Subcutaneous abdominal adipose tissue (tissue), 5 donors: ENCODE data around the gene FRG2.
"Not testable (repeated sequence)": the region's sequence is repeated elsewhere in the genome, so short reads cannot be mapped to it uniquely, and the experiment has no call there.

Source experiments
- H3K27ac ChIP-seq: one replicate; pipeline ENCODE4 v1.7.0; 2013; ENCODE audit warnings: low read depth, mild to moderate bottlenecking, inconsistent platforms, low read length, moderate library complexity
- H3K27me3 ChIP-seq, 5 donors: one replicate each; pipeline ENCODE4 v1.7.0; 2013; ENCODE audit warnings: low read length in 5 of 5, inconsistent platforms in 1 of 5; ENCODE audit not compliant: control insufficient read depth in 5 of 5, insufficient read depth in 4 of 5
- H3K36me3 ChIP-seq, 5 donors: one replicate each; pipeline ENCODE4 v1.7.0; 2013; ENCODE audit warnings: low read length in 5 of 5; ENCODE audit not compliant: control insufficient read depth in 5 of 5, insufficient read depth in 5 of 5
- H3K4me1 ChIP-seq, 5 donors: one replicate each; pipeline ENCODE4 v1.7.0; 2013; ENCODE audit warnings: low read length in 5 of 5, mild to moderate bottlenecking in 3 of 5, moderate library complexity in 1 of 5; ENCODE audit not compliant: control insufficient read depth in 5 of 5, insufficient read depth in 5 of 5
- H3K4me3 ChIP-seq, 5 donors: one replicate each; pipeline ENCODE4 v1.7.0; 2013; ENCODE audit warnings: low read length in 5 of 5, low read depth in 1 of 5
- H3K9ac ChIP-seq, 5 donors: one replicate each; pipeline ENCODE4 v1.7.0; 2013; ENCODE audit warnings: low read length in 5 of 5, mild to moderate bottlenecking in 4 of 5, moderate library complexity in 3 of 5
- H3K9me3 ChIP-seq, 5 donors: one replicate each; pipeline ENCODE4 v1.7.0; 2013; ENCODE audit warnings: low read length in 5 of 5; ENCODE audit not compliant: control insufficient read depth in 5 of 5
- donor health status: healthy.
- donor health status: healthy.
- donor health status: healthy.
- donor health status: healthy.
- donor health status: healthy.

Gene FRG2

DNA sequence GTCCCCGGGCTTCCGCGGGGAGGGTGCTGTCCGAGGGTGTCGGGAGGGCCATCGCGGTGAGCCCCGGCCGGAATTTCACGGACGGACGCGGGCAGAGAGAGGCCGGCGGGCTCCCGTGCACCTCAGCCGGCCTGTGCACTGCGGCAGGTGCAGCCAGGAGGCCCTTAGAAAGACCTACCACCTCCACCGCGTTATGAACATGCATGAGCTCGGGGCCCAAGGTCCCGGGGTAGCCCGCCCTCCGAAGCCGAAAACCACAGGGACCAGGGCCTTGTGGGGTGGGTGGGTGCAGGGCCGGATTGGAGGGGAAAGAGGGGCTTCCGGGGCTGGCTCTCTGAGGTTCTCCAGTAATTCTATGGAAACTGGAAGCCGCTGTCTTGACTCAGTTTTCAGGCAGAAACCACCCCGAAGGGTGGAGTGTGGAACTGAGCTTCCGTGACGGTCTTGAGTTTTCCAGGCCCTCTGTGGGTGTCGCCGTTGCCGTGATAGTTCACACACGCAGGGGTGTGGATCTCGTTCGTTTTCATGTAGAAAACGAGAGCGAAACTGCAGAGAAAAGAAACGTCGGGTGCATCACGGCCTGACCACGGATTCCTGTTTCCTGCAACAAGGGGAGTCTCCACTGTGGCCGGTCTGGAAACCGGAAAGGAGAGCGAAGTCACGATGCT is 4.3 kb downstream of the FRG2 start:
- not testable (repeated sequence) for H3K9ac ChIP-seq, H3K9me3 ChIP-seq, H3K27ac ChIP-seq, H3K36me3 ChIP-seq
- peak overlapping the region in 2 of 5 donors; percentile 36 to 39 for H3K4me3 ChIP-seq
- peaks cover 0 to 26% (median 17%) of the 10 kb centered on the region in 5 donors for H3K4me1 ChIP-seq
- peaks cover 18 to 32% (median 30%) of the 10 kb centered on the region in 5 donors for H3K27me3 ChIP-seq

DNA sequence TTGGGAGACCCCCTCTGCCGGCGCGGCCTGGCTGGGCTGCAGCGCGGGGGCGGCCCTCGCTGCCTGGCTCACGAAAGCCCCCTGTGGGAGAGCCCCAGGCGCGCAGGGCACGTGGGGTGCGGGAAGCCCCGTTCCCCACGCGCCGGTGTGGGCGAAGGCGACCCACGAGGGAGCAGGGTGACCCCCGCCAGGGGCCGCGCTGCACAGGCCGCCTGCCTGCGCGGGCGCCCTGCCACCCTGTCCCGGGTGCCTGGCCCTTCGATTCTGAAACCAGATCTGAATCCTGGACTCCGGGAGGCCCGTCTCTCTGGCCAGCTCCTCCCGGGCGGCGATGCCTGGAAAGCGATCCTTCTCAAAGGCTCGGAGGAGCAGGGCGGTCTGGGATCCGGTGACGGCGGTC is 5.1 kb downstream of the FRG2 start:
- not testable (repeated sequence) for H3K9me3 ChIP-seq, H3K36me3 ChIP-seq, H3K4me3 ChIP-seq, H3K9ac ChIP-seq, H3K27ac ChIP-seq
- Histone ChIP-seq H3K4me1 (peaks cover 0 to 32% (median 21%) of the 10 kb centered on the region in 5 donors), H3K27me3 (peaks cover 22 to 40% (median 37%) of the 10 kb centered on the region in 5 donors)

DNA sequence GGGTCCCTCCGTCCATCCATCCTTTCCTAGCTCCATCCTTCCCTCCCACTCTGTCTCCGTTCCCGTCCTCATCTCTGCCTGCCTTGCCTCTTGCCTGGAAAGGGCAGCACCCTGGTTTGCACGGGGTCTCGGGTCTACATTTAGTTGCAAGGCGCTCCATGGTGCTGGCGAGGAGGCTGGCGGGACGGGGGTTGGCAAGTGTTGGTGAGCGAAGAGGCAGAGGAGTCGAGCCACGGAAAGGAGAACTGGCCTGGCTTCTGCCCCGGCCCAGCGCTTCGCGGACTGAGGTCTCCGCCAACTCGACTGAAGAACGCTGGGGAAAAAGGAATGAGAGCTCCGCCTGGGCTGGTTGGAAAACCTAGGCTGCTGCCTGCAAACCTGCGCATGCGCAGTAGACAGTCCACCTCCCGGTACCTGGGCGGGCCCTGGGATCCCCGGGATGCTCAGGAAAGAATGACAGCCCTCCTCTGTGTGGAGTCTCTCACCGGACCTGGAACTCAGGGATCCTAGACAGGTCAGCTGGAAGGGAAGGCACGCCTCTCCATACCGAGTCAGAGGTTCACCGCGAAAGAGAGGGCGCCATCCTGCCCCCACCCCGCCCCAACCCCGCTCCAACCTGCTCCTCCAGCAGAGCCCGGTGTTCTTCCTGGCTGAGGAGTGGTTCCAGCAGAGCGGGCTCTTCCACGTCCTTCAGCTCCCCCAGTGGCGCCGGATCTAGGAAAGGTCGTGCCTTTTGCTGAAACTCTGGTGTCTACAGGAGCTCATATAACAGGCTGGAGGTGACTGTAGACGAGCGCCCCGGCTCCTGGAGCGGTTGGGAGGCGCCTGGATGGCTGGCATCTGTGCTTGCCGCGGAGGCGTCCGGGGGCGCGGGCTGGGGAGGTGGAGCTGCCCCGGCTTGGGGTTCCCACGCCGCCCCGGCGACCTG is 6.0 kb downstream of the FRG2 start:
- Histone ChIP-seq H3K27ac (no peak overlapping the region), H3K9me3 (peaks cover 0 to 3% (median 0%) of the 10 kb centered on the region in 5 donors), H3K27me3 (peaks cover 28 to 49% (median 45%) of the 10 kb centered on the region in 5 donors), H3K4me3 (peak overlapping the region in 3 of 5 donors; percentile 3 to 18 (median 6)), H3K4me1 (peaks cover 0 to 34% (median 21%) of the 10 kb centered on the region in 5 donors), H3K9ac (no peak overlapping the region), H3K36me3 (no peaks in the 10 kb centered on the region)

DNA sequence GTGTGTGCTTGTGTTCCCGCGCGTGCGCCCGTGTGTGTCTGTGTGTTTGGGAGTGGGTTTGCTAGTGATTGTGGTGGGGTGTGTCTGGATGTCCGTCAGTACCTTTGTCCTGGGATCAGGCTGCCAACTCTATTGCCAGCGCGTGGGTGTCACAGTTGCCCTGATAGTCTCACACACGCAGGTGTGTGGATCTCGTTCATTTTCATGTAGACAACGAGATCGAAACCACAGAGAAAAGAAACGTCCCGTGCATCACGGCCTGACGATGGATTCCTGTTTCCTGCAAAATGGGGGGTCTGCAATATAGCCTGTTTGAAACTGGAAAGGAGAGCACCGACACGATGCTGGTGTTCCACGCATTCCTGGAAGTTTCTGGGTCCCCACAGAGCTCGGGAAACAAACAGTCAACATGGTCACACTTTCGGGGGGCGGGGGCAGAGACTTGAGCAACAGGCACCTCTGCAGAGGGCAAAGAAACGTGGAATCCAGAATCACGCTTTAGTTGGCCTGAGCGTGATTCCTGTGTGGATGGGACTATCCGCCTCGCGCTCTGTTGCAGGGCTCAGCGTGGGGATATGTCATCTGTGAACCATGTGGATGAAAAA is 7.1 kb downstream of the FRG2 start:
- Histone ChIP-seq H3K4me1 (peaks cover 0 to 43% (median 23%) of the 10 kb centered on the region in 5 donors), H3K27me3 (peaks cover 28 to 60% (median 55%) of the 10 kb centered on the region in 5 donors)
- H3K9ac ChIP-seq, H3K4me3 ChIP-seq, H3K27ac ChIP-seq, H3K36me3 ChIP-seq, H3K9me3 ChIP-seq: not testable (repeated sequence)

DNA sequence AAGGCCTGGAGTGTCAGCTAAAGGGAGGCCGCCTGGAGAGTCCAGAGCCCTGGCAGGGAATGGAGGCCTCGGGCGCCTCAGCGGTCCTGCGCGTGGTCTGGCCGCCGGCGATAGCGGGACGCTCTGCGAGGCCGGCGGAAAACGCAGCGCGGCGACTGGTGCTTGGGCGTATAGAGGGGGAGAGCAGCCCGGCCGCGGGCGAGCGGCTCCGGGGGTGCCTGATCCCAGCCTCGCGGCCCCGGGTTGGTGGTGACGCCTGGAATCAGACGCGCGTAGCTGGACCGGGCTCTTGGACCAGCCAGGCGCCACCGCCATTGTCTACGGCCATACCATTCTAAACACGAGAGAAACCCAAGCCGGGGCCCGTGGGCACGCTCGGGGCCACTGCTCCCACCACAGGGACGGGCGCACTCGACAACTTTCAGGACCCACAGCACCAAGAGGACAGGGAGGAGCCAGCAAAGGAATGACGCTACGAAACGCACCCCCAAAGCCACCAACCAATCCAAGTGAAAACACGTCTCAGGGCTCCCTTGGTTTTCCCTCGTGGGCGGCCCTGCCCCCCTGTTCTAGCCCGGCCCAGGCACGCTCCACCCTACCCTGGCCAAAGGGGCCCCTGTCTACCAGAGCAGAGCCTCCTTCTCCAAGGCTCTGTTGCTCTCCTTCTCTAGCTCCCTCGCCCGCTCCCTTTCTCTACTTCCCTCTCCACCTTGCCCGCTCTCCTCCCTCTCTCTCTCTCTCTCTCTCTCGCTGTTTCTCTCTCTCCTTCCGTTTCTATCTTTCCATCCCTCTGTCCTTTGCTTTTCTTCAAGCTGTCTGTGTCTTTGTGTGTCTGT is 7.8 kb downstream of the FRG2 start:
- H3K9me3 ChIP-seq, result peaks cover 0 to 3% (median 0%) of the 10 kb centered on the region in 5 donors
- H3K36me3 ChIP-seq, result no peaks in the 10 kb centered on the region
- no peak overlapping the region for H3K27ac ChIP-seq
- peaks cover 28 to 62% (median 57%) of the 10 kb centered on the region in 5 donors for H3K27me3 ChIP-seq
- no peak overlapping the region for H3K4me3 ChIP-seq
- H3K4me1 ChIP-seq, result peaks cover 0 to 44% (median 26%) of the 10 kb centered on the region in 5 donors
- H3K9ac ChIP-seq, result no peak overlapping the region

DNA sequence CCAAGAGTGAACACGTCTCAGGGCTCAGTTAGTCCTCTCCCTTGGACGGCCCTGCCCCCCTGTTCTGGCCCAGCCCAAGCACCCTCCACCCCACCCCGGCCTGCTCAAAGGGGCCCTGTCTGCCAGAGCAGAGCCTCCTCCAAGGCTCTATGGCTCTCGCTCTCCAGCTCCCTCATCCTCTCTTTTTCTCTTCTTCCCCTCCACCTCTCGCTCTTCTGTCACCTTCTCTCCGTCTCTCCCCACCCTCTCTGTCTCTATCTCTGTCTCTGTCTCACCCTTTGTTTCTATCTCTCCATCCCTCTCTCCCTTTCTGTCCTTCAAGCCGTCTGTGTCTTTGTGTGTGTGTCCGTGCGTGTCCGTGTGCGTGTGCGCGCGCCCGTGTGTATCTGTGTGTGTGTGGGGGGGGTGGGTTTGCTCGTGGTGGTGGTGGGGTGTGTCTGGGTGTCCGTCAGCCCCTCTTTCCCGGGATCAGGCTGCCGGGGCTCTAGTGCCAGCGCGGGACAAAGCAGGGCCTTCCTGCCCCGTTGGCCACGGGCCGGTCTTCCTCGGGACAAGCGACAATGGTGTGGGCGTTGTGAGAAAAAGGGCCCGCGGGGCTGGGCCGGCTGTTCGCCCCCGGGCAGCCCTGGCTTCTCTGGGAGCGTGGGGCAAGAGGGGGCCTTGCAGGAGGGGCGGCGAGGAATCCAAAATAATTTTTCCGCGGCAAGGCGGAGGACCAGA is 8.7 kb downstream of the FRG2 start:
- Histone ChIP-seq H3K27me3 (peaks cover 28 to 60% (median 57%) of the 10 kb centered on the region in 5 donors), H3K4me3 (no peak overlapping the region), H3K9ac (no peak overlapping the region), H3K36me3 (no peaks in the 10 kb centered on the region), H3K9me3 (peaks cover 0 to 3% (median 0%) of the 10 kb centered on the region in 5 donors), H3K27ac (no peak overlapping the region), H3K4me1 (peaks cover 0 to 44% (median 26%) of the 10 kb centered on the region in 5 donors)

DNA sequence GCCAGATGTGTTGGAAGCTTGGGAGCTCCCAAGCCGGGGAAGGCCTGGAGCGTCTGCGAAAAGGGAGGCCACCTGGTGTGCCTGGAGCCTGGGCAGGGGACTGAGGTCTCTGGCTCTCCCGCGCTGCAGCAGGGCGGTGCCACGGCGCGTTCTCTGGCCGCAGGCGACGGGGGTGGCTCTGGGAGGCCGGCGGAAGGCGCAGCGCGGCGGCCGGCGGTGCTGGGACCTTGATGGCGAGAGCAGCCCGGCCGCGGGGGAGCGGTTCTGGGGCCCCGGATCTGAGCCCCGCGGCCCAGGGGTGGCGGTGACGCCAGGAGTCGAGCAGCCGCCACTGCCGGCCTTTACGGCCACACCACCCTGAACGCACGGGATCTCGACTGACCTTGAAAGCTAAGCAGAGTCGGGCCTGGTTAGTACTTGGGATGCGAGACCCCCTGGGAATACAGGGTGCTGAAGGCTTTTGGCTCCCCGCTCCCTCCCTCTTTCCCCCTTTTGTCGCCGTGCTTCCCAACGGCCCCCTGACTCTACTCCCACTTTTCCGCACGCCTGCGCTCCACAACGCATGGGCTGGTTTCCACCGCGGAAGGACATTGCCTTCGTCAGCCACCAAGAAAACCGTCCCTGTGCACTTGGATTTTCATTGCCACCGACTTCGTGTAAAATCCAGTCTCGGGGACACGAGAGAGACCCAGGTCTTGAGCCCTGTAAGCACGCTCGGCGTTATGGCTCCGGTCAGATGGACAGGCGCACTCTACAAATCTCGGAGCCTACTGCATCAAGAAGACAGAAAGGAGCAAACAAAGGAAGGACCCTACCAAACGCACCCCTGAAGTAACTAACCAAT is 9.5 kb downstream of the FRG2 start:
- Histone ChIP-seq H3K4me1 (peaks cover 0 to 41% (median 23%) of the 10 kb centered on the region in 5 donors), H3K4me3 (no peak overlapping the region), H3K36me3 (no peaks in the 10 kb centered on the region), H3K9me3 (peaks cover 0 to 2% (median 0%) of the 10 kb centered on the region in 5 donors), H3K9ac (no peak overlapping the region), H3K27me3 (peaks cover 28 to 63% (median 57%) of the 10 kb centered on the region in 5 donors), H3K27ac (no peak overlapping the region)

DNA sequence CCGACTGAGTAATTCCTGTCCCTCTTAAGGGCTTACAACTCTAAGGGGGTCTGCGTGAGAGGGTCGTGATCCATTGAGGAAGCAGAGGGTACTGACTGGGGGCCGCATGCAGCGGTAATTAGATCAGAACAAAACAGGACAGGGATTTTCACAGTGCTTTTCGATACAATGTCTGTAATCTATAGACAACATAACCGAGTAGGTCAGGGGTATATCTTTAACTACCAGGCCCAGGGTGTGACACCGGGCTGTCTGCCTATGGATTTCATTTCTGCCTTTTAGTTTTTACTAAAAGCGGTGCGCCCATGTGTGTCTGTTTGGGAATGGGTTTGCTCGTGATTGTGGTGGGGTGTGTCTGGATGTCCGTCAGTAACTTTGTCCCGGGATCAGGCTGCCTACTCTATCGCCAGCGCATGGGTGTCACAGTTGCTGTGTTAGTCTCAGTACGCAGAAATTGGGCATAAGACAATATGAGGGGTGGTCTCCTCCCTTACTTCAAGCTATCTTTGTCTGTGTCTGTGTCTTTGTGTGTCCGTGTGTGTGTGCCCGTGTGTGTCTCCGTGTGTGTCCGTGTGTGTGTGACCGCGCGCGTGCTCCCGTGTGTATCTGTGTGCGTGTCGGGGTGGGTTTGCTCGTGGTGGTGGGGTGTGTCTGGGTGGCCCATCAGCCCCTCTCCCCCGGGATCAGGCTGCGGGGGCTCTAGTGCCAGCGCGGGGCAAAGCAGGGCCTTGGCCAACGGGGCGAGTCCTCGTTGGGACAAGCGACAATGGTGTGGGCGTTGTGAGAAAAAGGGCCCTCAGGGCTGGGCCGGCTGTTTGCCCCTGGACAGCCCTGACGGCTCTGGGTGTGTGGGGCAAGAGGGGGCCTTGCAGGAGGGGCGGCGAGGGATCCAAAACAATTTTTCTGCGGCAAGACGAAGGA is 10.4 kb downstream of the FRG2 start:
- H3K36me3 ChIP-seq, result no peaks in the 10 kb centered on the region
- H3K9ac ChIP-seq, result no peak overlapping the region
- no peaks in the 10 kb centered on the region for H3K9me3 ChIP-seq
- no peak overlapping the region for H3K27ac ChIP-seq
- no peak overlapping the region for H3K4me3 ChIP-seq
- H3K27me3 ChIP-seq, result peaks cover 28 to 63% (median 57%) of the 10 kb centered on the region in 5 donors
- H3K4me1 ChIP-seq, result peaks cover 0 to 39% (median 22%) of the 10 kb centered on the region in 5 donors
